HG02938 (cell line): ENCODE measurements around the gene AIF1L.

Source experiments
- ATAC-seq: cut with Tn5 transposase; IDR thresholded peaks from one replicate; pipeline ENCODE4 v1.9.1; 2021; ENCODE audit warnings: mild to moderate bottlenecking, moderate library complexity; ENCODE audit not compliant: unreplicated experiment

The AIF1L gene

DNA sequence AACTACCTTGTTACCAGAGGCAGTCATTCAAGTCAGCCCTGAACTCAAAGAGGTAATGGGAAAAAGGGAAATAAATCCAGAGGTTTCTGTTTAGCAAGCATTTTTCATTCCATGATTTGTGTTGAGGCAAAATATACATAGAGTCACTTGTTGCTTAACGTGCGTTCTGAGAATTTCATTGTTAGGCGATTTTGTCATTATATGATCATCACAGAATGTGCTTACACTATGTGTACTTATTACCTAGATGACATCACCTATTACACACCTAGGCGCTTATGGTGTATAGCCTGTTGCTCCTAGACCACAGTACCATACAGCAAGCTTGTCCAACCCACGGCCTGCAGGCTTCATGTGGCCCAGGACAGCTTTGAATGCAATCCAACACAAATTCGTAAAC, 65.3 kb downstream of the AIF1L start:
- ATAC-seq = no peak

DNA sequence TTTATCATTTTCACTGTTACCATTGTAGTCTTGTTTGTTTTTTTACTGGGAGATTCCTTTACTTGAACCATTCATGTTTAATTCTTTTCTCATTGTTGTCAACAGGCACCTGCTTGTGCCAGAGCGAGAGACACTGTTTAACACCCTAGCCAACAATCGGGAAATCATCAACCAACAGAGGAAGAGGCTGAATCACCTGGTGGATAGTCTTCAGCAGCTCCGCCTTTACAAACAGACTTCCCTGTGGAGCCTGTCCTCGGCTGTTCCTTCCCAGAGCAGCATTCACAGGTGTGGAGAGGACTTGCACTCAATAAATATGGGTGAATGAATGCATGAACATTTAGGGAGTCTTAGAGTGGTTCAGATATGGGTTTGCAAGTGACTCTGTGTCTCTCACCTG, 66.6 kb downstream of the AIF1L start:
- ATAC-seq = no peak

- no peak for ATAC-seq
These were observed 69.2 kb downstream of the AIF1L start for GRCh38 chr9:131165523-131165922.

DNA sequence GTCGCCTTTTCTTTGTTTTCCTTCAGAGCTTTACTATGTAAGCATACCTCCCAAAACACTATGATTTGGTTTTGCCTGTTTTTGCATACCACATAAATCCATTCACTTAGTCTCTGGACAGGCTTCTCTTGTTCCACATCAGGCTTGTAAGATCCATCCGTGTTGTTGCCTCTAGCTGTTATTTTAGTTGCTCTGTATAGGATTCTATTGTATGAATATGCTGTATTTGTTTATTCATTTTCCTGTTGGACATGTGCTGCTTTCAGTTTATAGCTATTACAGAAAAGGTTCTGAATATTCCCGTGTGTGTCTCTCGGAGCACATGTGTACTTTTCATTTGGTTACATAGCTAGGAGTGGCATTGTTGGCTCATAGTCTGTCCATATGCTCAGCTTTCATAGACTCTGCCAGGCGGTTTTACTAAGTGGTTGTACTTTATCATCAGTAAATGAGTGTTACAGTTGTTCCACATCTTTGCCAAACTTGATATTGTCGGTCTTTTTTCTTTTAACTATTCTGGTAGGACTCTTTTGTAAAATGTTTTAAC, 70.9 kb downstream of the AIF1L start:
- no peak for ATAC-seq

GRCh38 chr9:131167936-131168335, 71.6 kb downstream of the AIF1L start:
- ATAC-seq = no peak

GRCh38 chr9:131169563-131170240, 73.4 kb downstream of the AIF1L start:
- ATAC-seq = no peak
